K562 (cell line): Measurements from ENCODE around the gene ACO2. TPM values are rescaled to one million over a fixed set of nuclear protein-coding genes. Genes with fewer than 3 reads are reported as not detected.
A peak's percentile ranks its signal among the peaks of the same experiment; 100 is the strongest.

Experiments used
- BHLHE40 ChIP-seq: IDR thresholded peaks from 2 replicates; pipeline ENCODE4 v1.6.1; 2011; ENCODE audit warnings: low read length, improper control_type of control experiment
- MAZ ChIP-seq, 2 experiments: fragments of 450-650 bp in 1 of 2; sonication (generic) in 1 of 2; formaldehyde crosslinking; IDR thresholded peaks in 1 of 2; conservative IDR thresholded peaks in 1 of 2; 2 replicates each; pipeline versions ENCODE4 v1.4.0 to v1.5.0; 2020; ENCODE audit warnings: mild to moderate bottlenecking in 1 of 2, missing genetic modification reagents in 1 of 2
- MYC ChIP-seq, 2 experiments: fragments of 250-450 bp in 1 of 2; sonication (Bioruptor Pico) in 1 of 2; IDR thresholded peaks; 2 replicates each; pipeline versions ENCODE4 v1.5.1 to v1.6.1; 2012 to 2021; ENCODE audit warnings: low read depth in 2 of 2, borderline replicate concordance in 1 of 2, improper control_type of control experiment in 1 of 2, low read length in 1 of 2, mild to moderate bottlenecking in 1 of 2, moderate library complexity in 1 of 2
- POLR3A ChIP-seq: IDR thresholded peaks from 2 replicates; pipeline ENCODE4 v1.6.1; 2011; ENCODE audit warnings: borderline replicate concordance, mild to moderate bottlenecking, moderate library complexity; ENCODE audit not compliant: insufficient read length, insufficient read depth; ENCODE audit errors: extremely low read depth
- RBM17 ChIP-seq: fragments of 200-400 bp; formaldehyde crosslinking; IDR thresholded peaks from 2 replicates; pipeline ENCODE4 v1.6.1; 2017; ENCODE audit warnings: low read depth, mild to moderate bottlenecking, low read length, borderline replicate concordance
- THRB ChIP-seq: fragments of 450-650 bp; formaldehyde crosslinking; conservative IDR thresholded peaks from 2 replicates; pipeline ENCODE4 v1.4.0; 2022; ENCODE audit warnings: mild to moderate bottlenecking, missing genetic modification characterization
- ZBTB33 ChIP-seq: sonication (generic); formaldehyde crosslinking; IDR thresholded peaks from 2 replicates; pipeline ENCODE4 v1.8.1; 2023; ENCODE audit warnings: mild to moderate bottlenecking, missing genetic modification reagents
- ZMIZ1 ChIP-seq, 2 experiments: fragments of 150-350 bp in 1 of 2; IDR thresholded peaks; 2 replicates each; pipeline ENCODE4 v1.6.1; 2012 to 2016; ENCODE audit warnings: low read depth in 2 of 2, low read length in 2 of 2, mild to moderate bottlenecking in 1 of 2, moderate library complexity in 1 of 2
- ZNF407 ChIP-seq: fragments of 450-650 bp; IDR thresholded peaks from 2 replicates; pipeline ENCODE4 v1.6.1; 2016; ENCODE audit warnings: low read depth
- polyA plus RNA-seq, 8 experiments: library from polyadenylated mRNA; depleted of rRNA in 4 of 8; stranded (reverse) in 5 of 8; unstranded in 3 of 8; fragments of >200 nt; fragmentation: Nextera tagmentation in 2 of 8; fragmentation: Illumina TruSeq in 1 of 8; extraction: Ambion mirVana in 2 of 8; extraction: Trizol in 1 of 8; gene quantifications; 2 replicates each; pipeline versions ENCODE4 v1.2.1 to v1.2.3, GENCODE V29; 2011 to 2014; ENCODE audit warnings: inconsistent platforms in 1 of 8, missing spikeins in 1 of 8
- total RNA-seq, 7 experiments: library from RNA; depleted of rRNA in 6 of 7; stranded (reverse); fragments of >200 nt in 6 of 7; fragmentation: Illumina TruSeq in 2 of 7; extraction: Trizol in 2 of 7; gene quantifications; 2 replicates each; pipeline versions ENCODE4 v1.2.1 to v1.2.3, GENCODE V29; 2011 to 2021; ENCODE audit warnings: low replicate concordance in 1 of 7

The ACO2 gene
- total and polyA plus RNA-seq, 9 of the 15 experiments (the other 6 are each of a cell fraction or from before 2014, with no cell fraction given) = 16.2 to 119 (median 43.2) TPM

- no peak for TF ChIP-seq ZNF407
- no peak for TF ChIP-seq POLR3A
- TF ChIP-seq THRB = no peak
- TF ChIP-seq BHLHE40 = peak; percentile 72
- peak; percentile 39 for TF ChIP-seq MYC (IDR thresholded peaks at IDR 0.05; ENCODE audit: low read depth, low read length)
- TF ChIP-seq MYC (CRISPR knock-in tag; IDR thresholded peaks at IDR 0.05; ENCODE audit: borderline replicate concordance, low read depth) = no peak
- TF ChIP-seq ZMIZ1 (IDR thresholded peaks at IDR 0.05; ENCODE audit: low read depth in 2 of 2, low read length in 2 of 2) = no peak
- no peak for TF ChIP-seq ZBTB33 (CRISPR knock-in tag)
- peak; percentile 67 to 77 for TF ChIP-seq MAZ (CRISPR knock-in tag; conservative IDR thresholded peaks at IDR 0.05 in 1 of 2, IDR thresholded peaks at IDR 0.05 in 1 of 2)
- no peak for TF ChIP-seq RBM17
Measured at GRCh38 chr22:41448189-41448808, 20.6 kb upstream of the ACO2 start (continued).
